GM19372 (cell line): ENCODE data around the gene GARRE1.
"Not testable (repeated sequence)": the region's sequence is repeated elsewhere in the genome, so short reads cannot be mapped to it uniquely, and the experiment has no call there.

Experiments
- ATAC-seq: cut with Tn5 transposase; IDR thresholded peaks from one replicate; pipeline ENCODE4 v1.9.1; 2021; ENCODE audit warnings: mild to moderate bottlenecking, low read depth, moderate library complexity; ENCODE audit not compliant: unreplicated experiment

Gene GARRE1

GRCh38 chr19:34257559-34257924, 3.2 kb downstream of the GARRE1 start:
- no peak for ATAC-seq

GRCh38 chr19:34259367-34260095, 5.2 kb downstream of the GARRE1 start:
- no peak for ATAC-seq

GRCh38 chr19:34260771-34261173, 6.4 kb downstream of the GARRE1 start:
- no peak for ATAC-seq

- no peak for ATAC-seq
These were observed 7.2 kb downstream of the GARRE1 start for GRCh38 chr19:34261334-34262109.

GRCh38 chr19:34263745-34264237, 9.4 kb downstream of the GARRE1 start:
- ATAC-seq, result no peak

GRCh38 chr19:34265221-34265650, 10.9 kb downstream of the GARRE1 start:
- no peak for ATAC-seq

GRCh38 chr19:34269081-34269480, 14.7 kb downstream of the GARRE1 start:
- no peak for ATAC-seq

GRCh38 chr19:34269489-34269888, 15.1 kb downstream of the GARRE1 start:
- no peak for ATAC-seq

- no peak for ATAC-seq
These were observed 15.7 kb downstream of the GARRE1 start for GRCh38 chr19:34269968-34270621.

GRCh38 chr19:34273121-34273520, 18.8 kb downstream of the GARRE1 start:
- ATAC-seq, result no peak

GRCh38 chr19:34274284-34274826, 20.0 kb downstream of the GARRE1 start:
- ATAC-seq, result no peak

GRCh38 chr19:34274827-34275625, 20.7 kb downstream of the GARRE1 start:
- ATAC-seq, result no peak

- ATAC-seq, result no peak
These were observed 21.4 kb downstream of the GARRE1 start for GRCh38 chr19:34275705-34276104.

GRCh38 chr19:34276614-34277013, 22.3 kb downstream of the GARRE1 start:
- ATAC-seq, result no peak

- ATAC-seq, result no peak
These were observed 22.9 kb downstream of the GARRE1 start for GRCh38 chr19:34277244-34277643.

GRCh38 chr19:34278783-34279182, 24.4 kb downstream of the GARRE1 start:
- ATAC-seq, result no peak

- not testable (repeated sequence) for ATAC-seq
These were observed 27.1 kb downstream of the GARRE1 start for GRCh38 chr19:34281444-34281843.

GRCh38 chr19:34282611-34283519, 28.5 kb downstream of the GARRE1 start:
- ATAC-seq, result no peak

- ATAC-seq, result no peak
These were observed 30.2 kb downstream of the GARRE1 start for GRCh38 chr19:34284505-34284904.
